ENCODE results near the gene RABEP1.

The RABEP1 gene

DNA sequence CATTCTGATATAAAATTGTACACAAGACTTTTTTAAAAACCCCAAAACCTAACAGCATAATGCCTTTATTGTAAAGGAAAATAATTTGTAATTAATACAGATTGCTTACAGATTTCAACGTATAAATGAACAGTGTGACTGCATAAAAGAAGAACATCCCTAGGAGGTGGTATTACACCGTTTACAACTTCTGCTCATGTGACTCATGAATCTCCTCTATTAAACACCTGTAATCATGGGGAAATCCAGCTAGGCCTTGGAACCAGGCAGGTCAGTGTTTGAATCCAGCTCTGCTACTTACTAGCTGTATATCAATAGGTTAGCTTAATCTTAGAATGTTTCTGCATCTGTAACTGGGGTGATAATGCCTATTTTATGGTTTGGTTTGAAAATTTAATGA lies 15.2 kb downstream of the RABEP1 start:
- H3K4me3 ChIP-seq (replicated peaks; ENCODE audit: low read depth, low read length) = no peak overlapping the region
- TF ChIP-seq, protein P1, sequence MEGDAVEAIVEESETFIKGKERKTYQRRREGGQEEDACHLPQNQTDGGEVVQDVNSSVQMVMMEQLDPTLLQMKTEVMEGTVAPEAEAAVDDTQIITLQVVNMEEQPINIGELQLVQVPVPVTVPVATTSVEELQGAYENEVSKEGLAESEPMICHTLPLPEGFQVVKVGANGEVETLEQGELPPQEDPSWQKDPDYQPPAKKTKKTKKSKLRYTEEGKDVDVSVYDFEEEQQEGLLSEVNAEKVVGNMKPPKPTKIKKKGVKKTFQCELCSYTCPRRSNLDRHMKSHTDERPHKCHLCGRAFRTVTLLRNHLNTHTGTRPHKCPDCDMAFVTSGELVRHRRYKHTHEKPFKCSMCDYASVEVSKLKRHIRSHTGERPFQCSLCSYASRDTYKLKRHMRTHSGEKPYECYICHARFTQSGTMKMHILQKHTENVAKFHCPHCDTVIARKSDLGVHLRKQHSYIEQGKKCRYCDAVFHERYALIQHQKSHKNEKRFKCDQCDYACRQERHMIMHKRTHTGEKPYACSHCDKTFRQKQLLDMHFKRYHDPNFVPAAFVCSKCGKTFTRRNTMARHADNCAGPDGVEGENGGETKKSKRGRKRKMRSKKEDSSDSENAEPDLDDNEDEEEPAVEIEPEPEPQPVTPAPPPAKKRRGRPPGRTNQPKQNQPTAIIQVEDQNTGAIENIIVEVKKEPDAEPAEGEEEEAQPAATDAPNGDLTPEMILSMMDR (IDR thresholded peaks at IDR 0.05; ENCODE audit: low read depth, low read length, missing control alignments) = no peak
- no peak for DNase-seq (ENCODE audit: extremely low read depth, low read depth)

DNA sequence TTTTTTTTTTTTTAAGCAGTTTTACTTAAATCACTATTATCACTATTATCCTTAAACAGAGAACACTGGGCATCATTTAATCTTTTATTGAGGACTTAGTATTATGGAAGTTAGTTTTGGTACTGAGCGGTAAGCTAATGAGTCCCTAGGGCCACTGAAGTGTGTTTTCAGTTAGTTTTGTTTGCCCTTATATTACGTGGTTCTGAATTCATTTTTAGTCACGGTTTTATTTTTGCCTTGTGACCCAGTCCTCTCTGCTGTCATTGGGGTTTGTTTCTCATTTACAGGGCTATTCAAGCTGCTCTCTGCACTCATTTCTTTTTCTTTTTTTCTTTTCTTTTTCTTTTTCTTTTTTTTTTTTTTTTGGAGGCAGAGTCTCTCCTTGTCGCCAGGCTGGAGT lies 17.3 kb downstream of the RABEP1 start:
- no peak overlapping the region for H3K4me3 ChIP-seq (replicated peaks; ENCODE audit: low read depth, low read length)
- TF ChIP-seq, protein P1 (IDR thresholded peaks at IDR 0.05; ENCODE audit: low read depth, low read length, missing control alignments) = no peak
- DNase-seq (ENCODE audit: extremely low read depth, low read depth) = no peak

DNA sequence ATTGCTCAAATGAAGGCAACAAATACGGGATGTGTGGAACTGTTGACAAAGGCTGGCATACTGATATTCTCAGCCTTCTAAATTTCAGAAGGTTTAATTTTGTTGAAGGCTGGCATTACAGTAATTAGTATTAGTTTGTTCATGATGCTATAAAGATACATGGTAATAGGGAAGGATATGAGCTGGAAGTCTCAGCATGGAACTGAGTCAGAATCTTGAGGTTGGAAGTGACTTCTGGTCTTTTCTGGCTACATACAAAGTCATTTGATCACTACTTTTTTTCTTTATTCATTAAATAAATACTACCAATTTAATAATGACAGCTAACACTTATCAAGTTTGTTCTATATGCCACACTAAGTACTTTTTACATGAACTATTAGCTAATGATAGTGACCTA lies 22.6 kb downstream of the RABEP1 start:
- TF ChIP-seq, protein P1 (IDR thresholded peaks at IDR 0.05; ENCODE audit: low read depth, low read length, missing control alignments) = no peak
- no peak overlapping the region for H3K4me3 ChIP-seq (replicated peaks; ENCODE audit: low read depth, low read length)
- DNase-seq (ENCODE audit: extremely low read depth, low read depth) = no peak

DNA sequence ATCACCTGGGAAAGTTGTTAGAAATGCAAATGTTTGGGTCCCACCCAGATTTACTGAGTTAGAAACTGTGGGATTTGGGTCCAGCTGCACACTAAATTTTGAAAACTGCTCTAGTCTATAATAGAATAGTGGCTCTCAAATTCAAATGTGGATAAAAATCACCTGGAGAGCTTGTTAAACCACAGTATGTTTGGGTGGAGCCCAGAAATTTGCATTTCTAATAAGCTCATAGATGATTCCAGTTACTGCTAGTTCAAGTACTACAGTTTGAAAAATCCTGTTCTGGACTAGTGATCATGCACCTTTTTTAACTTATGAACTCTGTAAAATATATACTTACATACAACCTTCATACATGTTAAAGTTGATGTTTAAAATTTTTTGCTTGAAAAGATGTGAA lies 27.8 kb downstream of the RABEP1 start:
- DNase-seq (ENCODE audit: extremely low read depth, low read depth) = no peak
- TF ChIP-seq, protein P1 (IDR thresholded peaks at IDR 0.05; ENCODE audit: low read depth, low read length, missing control alignments) = no peak
- H3K4me3 ChIP-seq (replicated peaks; ENCODE audit: low read depth, low read length) = no peak overlapping the region

DNA sequence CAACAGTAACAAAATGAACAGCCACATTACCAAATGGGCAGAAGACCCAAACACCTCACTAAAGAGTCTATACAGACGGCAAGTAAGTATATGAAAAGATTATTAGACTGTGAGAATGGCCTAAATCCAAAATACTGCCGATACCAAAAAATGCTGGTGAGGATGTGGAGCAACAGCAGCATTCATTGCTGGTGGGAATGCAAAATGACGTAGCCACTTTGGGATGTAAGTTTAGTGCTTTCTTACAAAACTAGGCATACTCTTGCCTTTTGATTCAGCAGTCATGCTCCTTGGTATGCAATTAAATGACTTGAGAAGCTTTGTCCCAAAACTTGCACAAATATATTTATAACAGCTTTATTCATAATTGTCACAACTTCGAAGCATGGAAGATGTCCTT lies 43.8 kb downstream of the RABEP1 start:
- DNase-seq (ENCODE audit: extremely low read depth, low read depth) = no peak
- TF ChIP-seq, protein P1 (IDR thresholded peaks at IDR 0.05; ENCODE audit: low read depth, low read length, missing control alignments) = no peak
- H3K4me3 ChIP-seq (replicated peaks; ENCODE audit: low read depth, low read length) = no peak overlapping the region

DNA sequence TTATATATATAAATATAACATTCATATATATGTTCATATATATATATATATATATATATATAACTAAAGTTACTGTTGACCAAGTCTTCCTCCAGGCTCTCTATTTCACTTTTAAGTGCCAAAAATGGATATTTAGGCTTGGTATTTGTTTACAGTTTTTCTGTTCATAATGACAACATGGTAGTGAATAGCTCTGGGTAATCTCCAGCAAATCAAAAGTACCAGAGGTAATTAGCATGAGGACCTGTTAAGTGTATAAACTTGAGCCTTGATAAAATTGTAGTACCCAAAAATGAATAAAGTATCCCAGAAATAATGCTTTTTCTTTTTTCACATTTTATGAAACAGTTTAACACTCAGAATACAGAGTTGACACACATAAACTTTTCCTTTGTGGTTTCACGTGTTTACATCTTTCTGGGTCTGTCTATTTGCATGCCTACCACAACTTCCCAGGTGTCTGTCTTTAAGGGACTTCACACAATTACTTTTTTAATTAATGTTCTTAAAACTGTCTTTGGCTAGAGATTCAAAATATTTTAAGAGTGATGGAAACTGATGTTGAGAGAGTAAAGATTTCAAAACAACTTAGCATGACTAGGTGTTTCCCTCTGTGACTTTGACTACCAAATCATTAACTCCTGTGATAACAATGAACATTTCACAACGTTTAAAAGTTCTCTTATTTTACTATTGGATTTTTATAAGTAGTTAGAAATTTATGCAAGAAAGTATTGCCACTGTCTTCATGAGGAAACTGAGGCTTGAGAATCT lies 47.9 kb downstream of the RABEP1 start:
- DNase-seq (ENCODE audit: extremely low read depth, low read depth) = no peak
- no peak overlapping the region for H3K4me3 ChIP-seq (replicated peaks; ENCODE audit: low read depth, low read length)
- TF ChIP-seq, protein P1 (IDR thresholded peaks at IDR 0.05; ENCODE audit: low read depth, low read length, missing control alignments) = no peak

DNA sequence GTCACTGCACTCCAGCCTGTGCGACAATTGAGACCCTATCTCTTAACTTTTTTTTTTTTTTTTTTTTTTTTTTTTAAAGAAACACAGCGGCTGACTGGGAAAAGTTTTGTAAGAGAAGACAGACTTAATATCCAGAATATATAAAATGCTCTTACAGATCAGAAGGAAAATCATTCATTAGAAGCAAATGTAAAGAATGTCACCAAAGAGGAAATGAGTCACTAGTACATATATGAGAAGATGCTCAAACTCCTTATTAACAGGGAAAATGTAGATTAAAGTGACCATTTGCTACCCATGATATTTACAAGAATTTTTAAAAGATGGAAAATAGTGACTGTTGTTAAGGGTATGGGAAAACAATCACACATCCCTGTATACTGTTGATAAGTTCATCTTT lies 48.9 kb downstream of the RABEP1 start:
- H3K4me3 ChIP-seq (replicated peaks; ENCODE audit: low read depth, low read length) = no peak overlapping the region
- DNase-seq (ENCODE audit: extremely low read depth, low read depth) = no peak
- TF ChIP-seq, protein P1 (IDR thresholded peaks at IDR 0.05; ENCODE audit: low read depth, low read length, missing control alignments) = no peak
